IMR-90 (cell line): Measurements from ENCODE around the gene KLHL17. TPM values are rescaled to one million over a fixed set of nuclear protein-coding genes. Genes with fewer than 3 reads are reported as not detected.

Source experiments
- ATAC-seq: fragments of 200-7000 bp; cut with Tn5 transposase; 2 replicates; pipeline ENCODE4 v1.9.1; 2020; ENCODE audit warnings: low read depth, mild to moderate bottlenecking, moderate library complexity
- BruUV-seq: library from RNA; stranded (reverse); fragments of 400-500 nt; replicated peaks from 2 replicates; lab custom pipeline; 2021; lab: Mats Ljungman, UMichigan
- CTCF ChIA-PET: fragments of 300-600 bp; formaldehyde crosslinking; extraction: SDS; loops from one replicate; lab custom pipeline; 2021; ENCODE audit warnings: antibody characterized with exemption; lab: Yijun Ruan, JAX
- POLR2A ChIA-PET: fragments of 300-600 bp; sonication (Branson Sonifier 250); formaldehyde crosslinking; loops from one replicate; lab custom pipeline; 2022; ENCODE audit warnings: antibody characterized with exemption; ENCODE audit not compliant: unreplicated experiment; lab: Charles Lee
- DNase-seq: peaks from one replicate; pipeline ENCODE4 v3.0.0; 2013
- H2AFZ ChIP-seq: replicated peaks from 2 replicates; pipeline ENCODE3; 2013; ENCODE audit warnings: low read length, mild to moderate bottlenecking; ENCODE audit not compliant: poor library complexity
- H2AK5ac ChIP-seq: 2 replicates; pipeline ENCODE4 v1.6.1; 2013; ENCODE audit warnings: low read depth, low read length, inconsistent platforms
- H2AK9ac ChIP-seq: replicated peaks from 2 replicates; pipeline ENCODE3; 2013; ENCODE audit warnings: mild to moderate bottlenecking, low read depth, low read length, moderate library complexity; ENCODE audit not compliant: poor library complexity
- H2BK120ac ChIP-seq: 2 replicates; pipeline ENCODE4 v1.6.1; 2013; ENCODE audit warnings: low read depth, low read length, inconsistent platforms
- H2BK15ac ChIP-seq: 3 replicates; pipeline ENCODE4 v1.6.1; 2013; ENCODE audit warnings: low read depth, low read length, inconsistent platforms
- H2BK20ac ChIP-seq: 2 replicates; pipeline ENCODE4 v1.6.1; 2013; ENCODE audit warnings: low read depth, mild to moderate bottlenecking, inconsistent platforms, low read length, moderate library complexity
- H2BK5ac ChIP-seq: 2 replicates; pipeline ENCODE4 v1.6.1; 2013; ENCODE audit warnings: mild to moderate bottlenecking, low read depth, low read length, inconsistent platforms; ENCODE audit not compliant: poor library complexity, severe bottlenecking
- H3K14ac ChIP-seq: replicated peaks from 2 replicates; pipeline ENCODE4 v1.6.1; 2013; ENCODE audit warnings: low read depth, low read length, inconsistent platforms
- H3K18ac ChIP-seq: 2 replicates; pipeline ENCODE4 v1.6.1; 2013; ENCODE audit warnings: low read depth, low read length, control low read depth
- H3K23ac ChIP-seq: 2 replicates; pipeline ENCODE4 v1.6.1; 2013; ENCODE audit warnings: low read depth, low read length, inconsistent platforms
- H3K27ac ChIP-seq: 2 replicates; pipeline ENCODE4 v1.5.1; 2013; ENCODE audit warnings: mild to moderate bottlenecking, control low read depth, low read length; ENCODE audit not compliant: insufficient read depth
- H3K27me3 ChIP-seq: 2 replicates; pipeline ENCODE4 v1.6.1; 2013; ENCODE audit warnings: low read length; ENCODE audit not compliant: control insufficient read depth, insufficient read depth
- H3K36me3 ChIP-seq: 2 replicates; pipeline ENCODE4 v1.6.1; 2013; ENCODE audit warnings: low read length, mixed read lengths; ENCODE audit not compliant: control insufficient read depth, insufficient read depth
- H3K4ac ChIP-seq: 2 replicates; pipeline ENCODE4 v1.6.1; 2013; ENCODE audit warnings: low read depth, low read length, inconsistent platforms
- H3K4me1 ChIP-seq: 2 replicates; pipeline ENCODE4 v1.6.1; 2013; ENCODE audit warnings: low read length, mixed read lengths; ENCODE audit not compliant: control insufficient read depth, insufficient read depth
- H3K4me2 ChIP-seq: 2 replicates; pipeline ENCODE4 v1.6.1; 2013; ENCODE audit warnings: low read depth, mild to moderate bottlenecking, control low read depth, low read length, moderate library complexity
- H3K4me3 ChIP-seq: 2 replicates; pipeline ENCODE4 v1.5.1; 2013; ENCODE audit warnings: low read depth, mild to moderate bottlenecking, control low read depth, low read length, moderate library complexity; ENCODE audit not compliant: insufficient read depth
- H3K56ac ChIP-seq: 2 replicates; pipeline ENCODE4 v1.6.1; 2013; ENCODE audit warnings: low read length, inconsistent platforms; ENCODE audit not compliant: insufficient read depth; ENCODE audit errors: extremely low read depth
- H3K79me1 ChIP-seq, 2 experiments: 2 replicates each; pipeline ENCODE4 v1.6.1; 2013; ENCODE audit warnings: low read length in 2 of 2, inconsistent platforms in 1 of 2, low read depth in 1 of 2
- H3K9ac ChIP-seq: 2 replicates; pipeline ENCODE4 v1.6.1; 2013; ENCODE audit warnings: low read depth, low read length, control low read depth
- H3K9me1 ChIP-seq: 2 replicates; pipeline ENCODE4 v1.6.1; 2013; ENCODE audit warnings: low read length, inconsistent platforms; ENCODE audit not compliant: insufficient read depth
- H3K9me3 ChIP-seq: 2 replicates; pipeline ENCODE4 v1.6.1; 2013; ENCODE audit warnings: low read length; ENCODE audit not compliant: control insufficient read depth, insufficient read depth
- H4K20me1 ChIP-seq: 2 replicates; pipeline ENCODE4 v1.6.1; 2013; ENCODE audit warnings: low read length, inconsistent platforms; ENCODE audit not compliant: insufficient read depth
- H4K5ac ChIP-seq: 2 replicates; pipeline ENCODE4 v1.6.1; 2013; ENCODE audit warnings: mild to moderate bottlenecking, low read depth, low read length, control low read depth
- H4K8ac ChIP-seq, 2 experiments: 2 replicates each; pipeline ENCODE4 v1.6.1; 2013; ENCODE audit warnings: low read depth in 2 of 2, low read length in 2 of 2, control low read depth in 1 of 2, inconsistent platforms in 1 of 2
- H4K91ac ChIP-seq: 2 replicates; pipeline ENCODE4 v1.6.1; 2013; ENCODE audit warnings: low read depth, low read length, inconsistent platforms; ENCODE audit not compliant: insufficient read depth
- BHLHE40 ChIP-seq: fragments of 150-350 bp; IDR thresholded peaks from 2 replicates; pipeline ENCODE4 v1.6.1; 2016; ENCODE audit warnings: mild to moderate bottlenecking, low read depth, low read length
- CEBPB ChIP-seq: IDR thresholded peaks from 2 replicates; pipeline ENCODE4 v1.6.1; 2012; ENCODE audit warnings: low read depth, low read length, improper control_type of control experiment
- CHD1 ChIP-seq: IDR thresholded peaks from 2 replicates; pipeline ENCODE4 v1.6.1; 2012; ENCODE audit warnings: low read depth, low read length, improper control_type of control experiment
- FOS ChIP-seq: fragments of 150-350 bp; IDR thresholded peaks from 2 replicates; pipeline ENCODE4 v1.6.1; 2016; ENCODE audit warnings: low read depth, low read length
- MAFK ChIP-seq: IDR thresholded peaks from 2 replicates; pipeline ENCODE4 v1.6.1; 2012; ENCODE audit warnings: low read depth, low read length, improper control_type of control experiment
- MAZ ChIP-seq: IDR thresholded peaks from 2 replicates; pipeline ENCODE4 v1.6.1; 2012; ENCODE audit warnings: low read depth, mild to moderate bottlenecking, low read length, improper control_type of control experiment, moderate library complexity, borderline replicate concordance
- POLR2A ChIP-seq: IDR thresholded peaks from 2 replicates; pipeline ENCODE4 v1.6.1; 2012; ENCODE audit warnings: mild to moderate bottlenecking, low read depth, low read length
- RCOR1 ChIP-seq: IDR thresholded peaks from 2 replicates; pipeline ENCODE4 v1.6.1; 2012; ENCODE audit warnings: mild to moderate bottlenecking, low read length, improper control_type of control experiment; ENCODE audit not compliant: insufficient replicate concordance
- RFX5 ChIP-seq: IDR thresholded peaks from 2 replicates; pipeline ENCODE4 v1.8.0; 2012; ENCODE audit warnings: low read depth, mild to moderate bottlenecking, low read length, moderate library complexity
- SMC3 ChIP-seq: fragments of 150-350 bp; IDR thresholded peaks from 2 replicates; pipeline ENCODE4 v1.6.1; 2016; ENCODE audit warnings: low read depth, mild to moderate bottlenecking, antibody characterized with exemption, low read length, moderate library complexity
- USF2 ChIP-seq: fragments of 150-350 bp; IDR thresholded peaks from 2 replicates; pipeline ENCODE4 v1.6.1; 2017; ENCODE audit warnings: mild to moderate bottlenecking, antibody characterized with exemption, low read length, low read depth
- WGBS, 2 experiments: methylation state at CpG; one replicate each; pipeline versions ENCODE4 v1.1.5 to v1.1.7; 2013; ENCODE audit warnings: missing lambda C conversion rate in 2 of 2; ENCODE audit not compliant: insufficient read length in 1 of 2; ENCODE audit errors: extremely low coverage in 2 of 2; 5-methylcytosine and 5-hydroxymethylcytosine counted together
- dilution Hi-C: fragments of 300-500 bp; cut with HindIII; formaldehyde crosslinking; loops from one replicate; pipeline ENCODE4 v1.14.3; 2018; ENCODE audit warnings: low sequenced_read_pairs; ENCODE audit not compliant: unreplicated experiment
- in situ Hi-C: fragments of 300-500 bp; cut with MboI; formaldehyde crosslinking; loops from 3 replicates; pipeline ENCODE4 v1.14.3; 2019; ENCODE audit warnings: low sequenced_read_pairs, inconsistent platforms, mixed read lengths
- intact Hi-C: fragments of 100-400 bp; cut with micrococcal nuclease; formaldehyde crosslinking; loops from 2 replicates; pipeline ENCODE4 v1.10.0; 2022
- polyA plus RNA-seq, 3 experiments: library from polyadenylated mRNA; depleted of rRNA; stranded (reverse); fragments of >200 nt; gene quantifications; 2 replicates each; pipeline ENCODE4 v1.2.3, GENCODE V29; 2012; ENCODE audit warnings: low replicate concordance in 1 of 3
- total RNA-seq: library from RNA; depleted of rRNA; stranded (reverse); fragments of >200 nt; gene quantifications from 2 replicates; pipeline ENCODE4 v1.2.3, GENCODE V29; 2012

Gene KLHL17
- total and polyA plus RNA-seq, 2 of the 4 experiments (the other 2 are of a cell fraction), result 3.4 to 41.0 TPM

GRCh38 chr1:914891-915280 is 45.5 kb upstream of the KLHL17 start:
- H2BK5ac ChIP-seq, result no peak overlapping the region
- no peak overlapping the region for H3K56ac ChIP-seq
- no peak overlapping the region for H3K9ac ChIP-seq
- no peak for DNase-seq
- no peak overlapping the region for H2AFZ ChIP-seq
- H4K91ac ChIP-seq, result no peak overlapping the region
- no peaks in the 10 kb centered on the region for H3K9me3 ChIP-seq
- no peaks in the 10 kb centered on the region for H3K36me3 ChIP-seq
- H3K27ac ChIP-seq, result no peak overlapping the region
- no peaks in the 10 kb centered on the region for H3K79me1 ChIP-seq
- H3K18ac ChIP-seq, result no peak overlapping the region
- ChIA-PET CTCF (interaction anchor here (0.9 kb wide), 1 partner anchor 10 kb away, joined by 4 read pairs; no protein-coding TSS in a partner anchor), POLR2A (no interaction called here)
- no TSS peak for BruUV-seq
- TF ChIP-seq MAFK (no peak), RFX5 (no peak), USF2 (no peak), MAZ (no peak), POLR2A (no peak), SMC3 (no peak), CEBPB (no peak), RCOR1 (no peak), FOS (no peak), BHLHE40 (no peak), CHD1 (no peak)
- no peak overlapping the region for H3K4me3 ChIP-seq
- H3K4me1 ChIP-seq, result peaks cover 22% of the 10 kb centered on the region
- in situ Hi-C loops (loop anchor here (5.0 kb wide), 1 partner anchor 42 kb away; the partner anchor contains the start of gene NOC2L), dilution Hi-C loops (no loop called here), intact Hi-C loops (no loop called here)
- H4K20me1 ChIP-seq, result no peaks in the 10 kb centered on the region; the same call in 1 of the 2 replicates
- no peak overlapping the region for H3K23ac ChIP-seq
- H3K4ac ChIP-seq, result no peak overlapping the region
- no peak overlapping the region for H4K8ac ChIP-seq
- no peak overlapping the region for H2AK9ac ChIP-seq
- no peak for ATAC-seq
- no peak overlapping the region for H4K5ac ChIP-seq
- no peak overlapping the region for H2BK120ac ChIP-seq
- no peaks in the 10 kb centered on the region; the same call in 1 of the 2 replicates for H3K27me3 ChIP-seq
- H2BK15ac ChIP-seq, result no peak overlapping the region
- no peak overlapping the region for H2BK20ac ChIP-seq
- 100% methylated on average over 1 of the region's 6 CpGs; no CpG with 5 or more reads in 1 of the 2 experiments for WGBS, 2 experiments
- H3K4me2 ChIP-seq, result no peak overlapping the region
- H2AK5ac ChIP-seq, result no peak overlapping the region
- no peak overlapping the region for H3K14ac ChIP-seq
- no peaks in the 10 kb centered on the region for H3K9me1 ChIP-seq
